Midbrain (tissue), 1 donor: ENCODE data around the gene CAPN11.
"Not testable (repeated sequence)": the region's sequence is repeated elsewhere in the genome, so short reads cannot be mapped to it uniquely, and the experiment has no call there.

ENCODE experiments used
- DNase-seq: peaks from one replicate; lab custom pipeline; 2025; lab: John Stamatoyannopoulos, UW

Gene CAPN11

GRCh38 chr6:44228433-44228832 is 69.8 kb downstream of the CAPN11 start:
- DNase-seq = no peak

GRCh38 chr6:44228836-44229235 is 70.2 kb downstream of the CAPN11 start:
- no peak for DNase-seq

GRCh38 chr6:44229376-44230033 is 70.9 kb downstream of the CAPN11 start:
- DNase-seq = no peak

- DNase-seq = no peak
Measured at GRCh38 chr6:44230034-44230675, 71.5 kb downstream of the CAPN11 start.

GRCh38 chr6:44231426-44231825 is 72.8 kb downstream of the CAPN11 start:
- DNase-seq = not testable (repeated sequence)

- no peak for DNase-seq
Measured at GRCh38 chr6:44232676-44233566, 74.3 kb downstream of the CAPN11 start.

- DNase-seq = no peak
Measured at GRCh38 chr6:44233567-44234100, 75.0 kb downstream of the CAPN11 start.
